ENCODE measurements around the gene USP5.

GRCh38 chr12:6860942-6861341, 9.0 kb downstream of the USP5 start:
- TF ChIP-seq POLR2A (IDR thresholded peaks at IDR 0.05) (no peak), CTCF (IDR thresholded peaks at IDR 0.05) (no peak)

All from testis (tissue), 2 donors.